HEK293 (cell line): ENCODE data around the gene SEPTIN12.

Experiments used
- CTCF ChIA-PET: fragments of 350-600 bp; formaldehyde crosslinking; extraction: SDS; loops from one replicate; lab custom pipeline; 2021; ENCODE audit warnings: antibody characterized with exemption; lab: Yijun Ruan, JAX
- POLR2A ChIA-PET: fragments of 300-600 bp; formaldehyde crosslinking; extraction: SDS; loops from one replicate; lab custom pipeline; 2020; ENCODE audit warnings: antibody characterized with exemption, inconsistent platforms; lab: Yijun Ruan, JAX
- H3K27ac ChIP-seq: fragments of 200-500 bp; sonication (Bioruptor generic); 2 replicates; pipeline ENCODE4 v1.5.1; 2014; ENCODE audit warnings: low read depth, low read length, control low read depth, inconsistent platforms; ENCODE audit errors: extremely low read depth
- H3K36me3 ChIP-seq, 2 experiments: fragments of 200-500 bp in 1 of 2; sonication (Bioruptor generic) in 1 of 2; 1 replicate in 1 of 2; 2 replicates in 1 of 2; pipeline ENCODE4 v1.5.1; 2014 to 2017; ENCODE audit warnings: inconsistent platforms in 2 of 2, low read length in 2 of 2; ENCODE audit not compliant: control insufficient read depth in 2 of 2, insufficient read depth in 1 of 2
- H3K4me1 ChIP-seq: fragments of 200-500 bp; sonication (Bioruptor generic); 2 replicates; pipeline ENCODE4 v1.5.1; 2014; ENCODE audit warnings: mild to moderate bottlenecking, low read length, inconsistent platforms; ENCODE audit not compliant: control insufficient read depth, insufficient read depth
- H3K4me3 ChIP-seq: 2 replicates; pipeline ENCODE4 v1.5.1; 2011; ENCODE audit warnings: low read depth, mild to moderate bottlenecking, control low read depth, low read length, moderate library complexity
- H3K9me3 ChIP-seq: fragments of 200-500 bp; sonication (Bioruptor generic); 2 replicates; pipeline ENCODE4 v1.5.1; 2014; ENCODE audit warnings: low read depth, low read length, inconsistent platforms; ENCODE audit not compliant: control insufficient read depth, insufficient read depth
- GLI2 ChIP-seq: fragments of 450-650 bp; formaldehyde crosslinking; IDR thresholded peaks from 2 replicates; pipeline ENCODE4; 2017; ENCODE audit warnings: missing biosample characterization, missing genetic modification characterization, low read depth, borderline replicate concordance
- GLIS1 ChIP-seq: fragments of 450-650 bp; formaldehyde crosslinking; IDR thresholded peaks from 2 replicates; pipeline ENCODE4 v1.5.1; 2016; ENCODE audit warnings: missing biosample characterization, missing genetic modification characterization
- KLF1 ChIP-seq: fragments of 450-650 bp; formaldehyde crosslinking; IDR thresholded peaks from 2 replicates; pipeline ENCODE4 v1.5.1; 2016; ENCODE audit warnings: missing biosample characterization, missing genetic modification characterization
- MZF1 ChIP-seq: fragments of 450-650 bp; formaldehyde crosslinking; IDR thresholded peaks from 2 replicates; pipeline ENCODE4 v1.5.1; 2017; ENCODE audit warnings: missing biosample characterization, missing genetic modification characterization, borderline replicate concordance
- PATZ1 ChIP-seq: fragments of 450-650 bp; formaldehyde crosslinking; IDR thresholded peaks from 2 replicates; pipeline ENCODE4 v1.5.1; 2016; ENCODE audit warnings: missing biosample characterization, missing genetic modification characterization
- SCRT1 ChIP-seq: fragments of 450-650 bp; formaldehyde crosslinking; IDR thresholded peaks from 2 replicates; pipeline ENCODE4 v1.5.1; 2016; ENCODE audit warnings: missing biosample characterization, missing genetic modification characterization, borderline replicate concordance
- YY2 ChIP-seq: fragments of 450-650 bp; formaldehyde crosslinking; IDR thresholded peaks from 2 replicates; pipeline ENCODE4 v1.5.1; 2016; ENCODE audit warnings: missing biosample characterization, missing genetic modification characterization
- ZNF223 ChIP-seq: fragments of 450-650 bp; formaldehyde crosslinking; IDR thresholded peaks from 2 replicates; pipeline ENCODE4 v1.5.1; 2016; ENCODE audit warnings: missing biosample characterization, missing genetic modification characterization
- ZNF274 ChIP-seq, 2 experiments: fragments of 200-500 bp in 1 of 2; fragments of 450-650 bp in 1 of 2; sonication (Bioruptor generic) in 1 of 2; formaldehyde crosslinking in 1 of 2; IDR thresholded peaks; 2 replicates each; pipeline versions ENCODE4 v1.5.1 to v1.6.1; 2014 to 2016; ENCODE audit warnings: borderline replicate concordance in 1 of 2, inconsistent platforms in 1 of 2, low read length in 1 of 2, missing biosample characterization in 1 of 2, missing genetic modification characterization in 1 of 2
- ZNF510 ChIP-seq: fragments of 450-650 bp; formaldehyde crosslinking; IDR thresholded peaks from 2 replicates; pipeline ENCODE4 v1.5.1; 2018; ENCODE audit warnings: mild to moderate bottlenecking, missing genetic modification characterization, missing biosample characterization; ENCODE audit not compliant: insufficient replicate concordance
- ZNF558 ChIP-seq: fragments of 450-650 bp; formaldehyde crosslinking; IDR thresholded peaks from 2 replicates; pipeline ENCODE4 v1.5.1; 2016; ENCODE audit warnings: missing biosample characterization, missing genetic modification characterization
- ZNF561 ChIP-seq: fragments of 450-650 bp; IDR thresholded peaks from 2 replicates; pipeline ENCODE4 v1.5.1; 2018; ENCODE audit warnings: missing biosample characterization, missing genetic modification characterization, borderline replicate concordance
- ZNF610 ChIP-seq: fragments of 450-650 bp; formaldehyde crosslinking; IDR thresholded peaks from 2 replicates; pipeline ENCODE4 v1.5.1; 2016; ENCODE audit warnings: missing biosample characterization, missing genetic modification characterization, borderline replicate concordance
- ZNF629 ChIP-seq: fragments of 450-650 bp; formaldehyde crosslinking; IDR thresholded peaks from 2 replicates; pipeline ENCODE4 v1.5.1; 2017; ENCODE audit warnings: missing biosample characterization, missing genetic modification characterization
- ZNF785 ChIP-seq: fragments of 450-650 bp; formaldehyde crosslinking; IDR thresholded peaks from 2 replicates; pipeline ENCODE4 v1.5.1; 2016; ENCODE audit warnings: missing biosample characterization, missing genetic modification characterization
- TF ChIP-seq, protein P1 (sequence below): fragments of 450-650 bp; formaldehyde crosslinking; IDR thresholded peaks from 2 replicates; pipeline ENCODE4 v1.5.1; 2016; ENCODE audit warnings: missing biosample characterization, missing genetic modification characterization
- TF ChIP-seq, protein P2 (sequence below): fragments of 450-650 bp; formaldehyde crosslinking; IDR thresholded peaks from 2 replicates; pipeline ENCODE4 v1.5.1; 2016; ENCODE audit warnings: missing biosample characterization, missing genetic modification characterization

Gene SEPTIN12

GRCh38 chr16:4788489-4788889 is 344 bp upstream of the SEPTIN12 start:
- ChIA-PET CTCF (interaction anchor here (0.6 kb wide), 1 partner anchor 437 kb away, joined by 5 read pairs; no protein-coding TSS in a partner anchor), POLR2A (interaction anchor here (3.3 kb wide), 1 partner anchor 13 kb away, joined by 19 read pairs; the partner anchor contains the start of gene ROGDI)
- Histone ChIP-seq H3K4me3 (no peak overlapping the region), H3K36me3 (no peaks in the 10 kb centered on the region), H3K4me1 (no peaks in the 10 kb centered on the region), H3K9me3 (no peaks in the 10 kb centered on the region), H3K27ac (no peak overlapping the region)
- TF ChIP-seq ZNF629 = no peak
- no peak for TF ChIP-seq YY2
- no peak for TF ChIP-seq MZF1 (tag by site-specific recombination)
- 0 out of 2 replicates have a peak, but pooled peaks have one; percentile 8 for TF ChIP-seq GLIS1
- no peak for TF ChIP-seq ZNF510 (tag by site-specific recombination)
- TF ChIP-seq GLI2 (tag by site-specific recombination) = no peak
- TF ChIP-seq, protein P1, sequence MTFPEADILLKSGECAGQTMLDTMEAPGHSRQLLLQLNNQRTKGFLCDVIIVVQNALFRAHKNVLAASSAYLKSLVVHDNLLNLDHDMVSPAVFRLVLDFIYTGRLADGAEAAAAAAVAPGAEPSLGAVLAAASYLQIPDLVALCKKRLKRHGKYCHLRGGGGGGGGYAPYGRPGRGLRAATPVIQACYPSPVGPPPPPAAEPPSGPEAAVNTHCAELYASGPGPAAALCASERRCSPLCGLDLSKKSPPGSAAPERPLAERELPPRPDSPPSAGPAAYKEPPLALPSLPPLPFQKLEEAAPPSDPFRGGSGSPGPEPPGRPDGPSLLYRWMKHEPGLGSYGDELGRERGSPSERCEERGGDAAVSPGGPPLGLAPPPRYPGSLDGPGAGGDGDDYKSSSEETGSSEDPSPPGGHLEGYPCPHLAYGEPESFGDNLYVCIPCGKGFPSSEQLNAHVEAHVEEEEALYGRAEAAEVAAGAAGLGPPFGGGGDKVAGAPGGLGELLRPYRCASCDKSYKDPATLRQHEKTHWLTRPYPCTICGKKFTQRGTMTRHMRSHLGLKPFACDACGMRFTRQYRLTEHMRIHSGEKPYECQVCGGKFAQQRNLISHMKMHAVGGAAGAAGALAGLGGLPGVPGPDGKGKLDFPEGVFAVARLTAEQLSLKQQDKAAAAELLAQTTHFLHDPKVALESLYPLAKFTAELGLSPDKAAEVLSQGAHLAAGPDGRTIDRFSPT = no peak
- no peak for TF ChIP-seq ZNF558 (tag by site-specific recombination)

DNA sequence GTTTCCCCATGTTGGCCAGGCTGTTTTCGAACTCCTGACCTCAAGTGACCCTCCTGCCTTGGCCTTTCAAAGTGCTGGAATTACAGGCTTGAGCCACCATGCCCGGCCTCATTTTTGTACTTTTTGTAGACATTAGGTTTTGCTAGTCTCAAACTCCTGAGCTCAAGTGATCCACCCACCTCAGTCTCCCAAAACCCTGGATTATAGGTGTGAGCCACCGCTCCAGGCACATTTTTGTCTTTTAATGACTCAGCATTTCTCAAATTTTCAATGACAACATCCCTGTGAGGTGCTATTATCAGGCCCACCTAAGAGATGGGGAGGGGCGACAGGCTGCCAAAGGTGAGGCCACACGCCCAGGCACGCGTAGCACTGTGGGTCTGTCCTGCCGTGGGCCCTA is 1.1 kb downstream of the SEPTIN12 start:
- Histone ChIP-seq H3K9me3 (no peaks in the 10 kb centered on the region), H3K36me3 (no peaks in the 10 kb centered on the region), H3K4me3 (no peak overlapping the region), H3K27ac (no peak overlapping the region), H3K4me1 (no peaks in the 10 kb centered on the region)
- ChIA-PET POLR2A (interaction anchor here (3.3 kb wide), 1 partner anchor 15 kb away, joined by 19 read pairs; the partner anchor contains the start of gene ROGDI), CTCF (no interaction called here)
- TF ChIP-seq ZNF610 (tag by site-specific recombination) = no peak
- no peak for TF ChIP-seq ZNF274 (IDR thresholded peaks at IDR 0.05; ENCODE audit: low read length)
- no peak for TF ChIP-seq ZNF274 (tag by site-specific recombination; IDR thresholded peaks at IDR 0.05; ENCODE audit: borderline replicate concordance)
- no peak for TF ChIP-seq SCRT1
- TF ChIP-seq, protein P2, sequence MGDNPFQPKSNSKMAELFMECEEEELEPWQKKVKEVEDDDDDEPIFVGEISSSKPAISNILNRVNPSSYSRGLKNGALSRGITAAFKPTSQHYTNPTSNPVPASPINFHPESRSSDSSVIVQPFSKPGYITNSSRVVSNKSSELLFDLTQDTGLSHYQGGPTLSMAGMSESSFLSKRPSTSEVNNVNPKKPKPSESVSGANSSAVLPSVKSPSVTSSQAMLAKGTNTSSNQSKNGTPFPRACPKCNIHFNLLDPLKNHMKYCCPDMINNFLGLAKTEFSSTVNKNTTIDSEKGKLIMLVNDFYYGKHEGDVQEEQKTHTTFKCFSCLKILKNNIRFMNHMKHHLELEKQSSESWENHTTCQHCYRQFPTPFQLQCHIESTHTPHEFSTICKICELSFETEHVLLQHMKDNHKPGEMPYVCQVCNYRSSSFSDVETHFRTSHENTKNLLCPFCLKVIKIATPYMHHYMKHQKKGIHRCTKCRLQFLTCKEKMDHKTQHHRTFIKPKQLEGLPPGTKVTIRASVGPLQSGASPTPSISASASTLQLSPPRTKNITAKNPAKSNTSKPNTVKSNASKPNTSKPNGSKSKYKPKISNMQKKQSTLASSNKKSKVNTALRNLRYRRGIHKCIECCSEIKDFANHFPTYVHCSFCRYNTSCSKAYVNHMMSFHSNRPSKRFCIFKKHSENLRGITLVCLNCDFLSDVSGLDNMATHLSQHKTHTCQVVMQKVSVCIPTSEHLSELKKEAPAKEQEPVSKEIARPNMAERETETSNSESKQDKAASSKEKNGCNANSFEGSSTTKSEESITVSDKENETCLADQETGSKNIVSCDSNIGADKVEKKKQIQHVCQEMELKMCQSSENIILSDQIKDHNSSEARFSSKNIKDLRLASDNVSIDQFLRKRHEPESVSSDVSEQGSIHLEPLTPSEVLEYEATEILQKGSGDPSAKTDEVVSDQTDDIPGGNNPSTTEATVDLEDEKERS (tag by site-specific recombination) = no peak
- TF ChIP-seq ZNF561 (tag by site-specific recombination) = no peak
- no peak for TF ChIP-seq ZNF223 (tag by site-specific recombination)

- CTCF ChIA-PET = no interaction called here
- POLR2A ChIA-PET = no interaction called here
- no peaks in the 10 kb centered on the region for H3K9me3 ChIP-seq
- TF ChIP-seq ZNF785 (no peak), KLF1 (tag by site-specific recombination) (peak; percentile 97), PATZ1 (no peak)
- no peaks in the 10 kb centered on the region for H3K36me3 ChIP-seq
- H3K4me1 ChIP-seq = no peaks in the 10 kb centered on the region
- no peak overlapping the region for H3K27ac ChIP-seq
- no peak overlapping the region for H3K4me3 ChIP-seq
Measured at GRCh38 chr16:4785758-4786433, 2.2 kb downstream of the SEPTIN12 start.
